Measurements from ENCODE around the gene CFAP74. TPM values are rescaled to one million over a fixed set of nuclear protein-coding genes. Genes with fewer than 3 reads are reported as not detected.
A peak's percentile ranks its signal among the peaks of the same experiment; 100 is the strongest.

Gene CFAP74
- total and polyA plus RNA-seq, 2 of the 13 experiments (the other 11 are each of a cell fraction or from before 2014, with no cell fraction given): 0.27 to 0.62 TPM

- 0 out of 2 replicates have a peak, but pooled peaks have one; percentile 45 for TF ChIP-seq ZNF503 (CRISPR knock-in tag; IDR thresholded peaks at IDR 0.05)
- peak; percentile 51 for TF ChIP-seq ASH2L (IDR thresholded peaks at IDR 0.05; ENCODE audit: insufficient read length, low read depth, low read length)
- TF ChIP-seq DNMT3B (CRISPR knock-in tag; conservative IDR thresholded peaks at IDR 0.05): no peak
- peak; percentile 65 for TF ChIP-seq ZBTB7A (CRISPR knock-in tag; IDR thresholded peaks at IDR 0.05)
- 0 out of 2 replicates have a peak, but pooled peaks have one; percentile 40 for TF ChIP-seq ZNF20 (CRISPR knock-in tag; IDR thresholded peaks at IDR 0.05)
- no peak for TF ChIP-seq ISX (CRISPR knock-in tag; conservative IDR thresholded peaks at IDR 0.05)
- TF ChIP-seq HDAC2 (CRISPR knock-in tag; IDR thresholded peaks at IDR 0.05): peak; percentile 71
- TF ChIP-seq ZXDC (CRISPR knock-in tag; IDR thresholded peaks at IDR 0.05): no peak
- peak; percentile 55; the same call in 1 of the 2 replicates for TF ChIP-seq GABPB1 (CRISPR knock-in tag; IDR thresholded peaks at IDR 0.05)
- TF ChIP-seq EP300 (IDR thresholded peaks at IDR 0.05; ENCODE audit: low read depth in 2 of 2, low read length in 2 of 2): no peak; a peak in 1 of 4 replicates
- TF ChIP-seq EP300 (CRISPR knock-in tag; IDR thresholded peaks at IDR 0.05; ENCODE audit: borderline replicate concordance): no peak
- TF ChIP-seq ZSCAN21 (CRISPR knock-in tag; IDR thresholded peaks at IDR 0.05; ENCODE audit: borderline replicate concordance): 0 out of 2 replicates have a peak, but pooled peaks have one; percentile 11
- TF ChIP-seq ZNF792 (CRISPR knock-in tag; IDR thresholded peaks at IDR 0.05): no peak
- TF ChIP-seq TSC22D2 (CRISPR knock-in tag; IDR thresholded peaks at IDR 0.05; ENCODE audit: borderline replicate concordance): no peak
- TF ChIP-seq NBN (conservative IDR thresholded peaks at IDR 0.05): no peak
Measured at GRCh38 chr1:2046953-2047748, 43.6 kb upstream of the CFAP74 start (continued).

All from HepG2 (cell line).